OCI-LY1 (cell line): ENCODE data around the gene TMOD2.
A peak's percentile ranks its signal among the peaks of the same experiment; 100 is the strongest.

Experiments used
- H2AFZ ChIP-seq: fragments of 200-600 bp; sonication (generic), shearing (Covaris generic); 2 replicates; pipeline ENCODE4 v1.6.0; 2014; ENCODE audit warnings: antibody characterized with exemption, mild to moderate bottlenecking, low read length
- H3F3A ChIP-seq: fragments of 200-600 bp; sonication (generic), shearing (Covaris generic); 2 replicates; pipeline ENCODE4 v1.6.0; 2014; ENCODE audit warnings: mild to moderate bottlenecking, antibody characterized with exemption, low read length, moderate library complexity; ENCODE audit not compliant: insufficient read depth
- H3K27ac ChIP-seq: fragments of 200-600 bp; sonication (generic); 2 replicates; pipeline ENCODE4 v1.5.1; 2014; ENCODE audit warnings: low read length, mixed run types, mild to moderate bottlenecking, low read depth; ENCODE audit not compliant: poor library complexity, severe bottlenecking
- H3K27me3 ChIP-seq: fragments of 200-600 bp; sonication (generic); 2 replicates; pipeline ENCODE4 v1.6.0; 2014; ENCODE audit warnings: antibody characterized with exemption, mild to moderate bottlenecking, low read length, moderate library complexity; ENCODE audit not compliant: insufficient read depth
- H3K36me3 ChIP-seq: fragments of 200-600 bp; sonication (generic); 2 replicates; pipeline ENCODE4 v1.6.1; 2014; ENCODE audit warnings: mild to moderate bottlenecking, antibody characterized with exemption, low read length, moderate library complexity, mixed read lengths; ENCODE audit not compliant: insufficient read depth
- H3K4me1 ChIP-seq: fragments of 200-600 bp; sonication (generic); 2 replicates; pipeline ENCODE4 v1.5.1; 2014; ENCODE audit warnings: mild to moderate bottlenecking, low read length, moderate library complexity; ENCODE audit not compliant: insufficient read depth, severe bottlenecking
- H3K4me2 ChIP-seq: fragments of 200-600 bp; sonication (generic), shearing (Covaris generic); 2 replicates; pipeline ENCODE4 v1.6.1; 2014; ENCODE audit warnings: low read length
- H3K4me3 ChIP-seq: fragments of 200-600 bp; sonication (generic); 2 replicates; pipeline ENCODE4 v1.5.1; 2014; ENCODE audit warnings: low read length, low read depth, mild to moderate bottlenecking, mixed read lengths; ENCODE audit not compliant: poor library complexity, severe bottlenecking
- H3K79me2 ChIP-seq: fragments of 200-600 bp; shearing (Covaris generic); 2 replicates; pipeline ENCODE4 v1.6.1; 2016; ENCODE audit warnings: mixed run types, low read length, mixed read lengths; ENCODE audit not compliant: insufficient read depth
- H3K9ac ChIP-seq: fragments of 200-600 bp; sonication (generic), shearing (Covaris generic); 2 replicates; pipeline ENCODE4 v1.6.1; 2014; ENCODE audit warnings: mild to moderate bottlenecking, low read length, mixed read lengths
- H3K9me2 ChIP-seq: fragments of 200-600 bp; sonication (generic), shearing (Covaris generic); 2 replicates; pipeline ENCODE4 v1.6.1; 2014; ENCODE audit warnings: low read depth, mild to moderate bottlenecking, low read length, mixed read lengths
- H3K9me3 ChIP-seq: fragments of 200-600 bp; shearing (Covaris generic); 2 replicates; pipeline ENCODE4 v1.6.1; 2014; ENCODE audit warnings: low read length, mixed read lengths
- H4K20me1 ChIP-seq: fragments of 200-600 bp; sonication (generic), shearing (Covaris generic); 2 replicates; pipeline ENCODE4 v1.6.0; 2016; ENCODE audit warnings: mild to moderate bottlenecking, low read length; ENCODE audit not compliant: insufficient read depth
- EZH2 ChIP-seq: fragments of 200-600 bp; sonication (generic), shearing (Covaris generic); IDR thresholded peaks from 2 replicates; pipeline ENCODE4 v1.8.0; 2017; ENCODE audit warnings: borderline replicate concordance, mixed run types, mild to moderate bottlenecking, antibody characterized with exemption, low read length, moderate library complexity, mixed read lengths
- TF ChIP-seq, protein P1 (sequence below): fragments of 200-600 bp; sonication (generic), shearing (Covaris generic); IDR thresholded peaks from 2 replicates; pipeline ENCODE4 v1.5.1; 2017; ENCODE audit warnings: mild to moderate bottlenecking, antibody characterized with exemption, low read length, moderate library complexity, mixed read lengths

TMOD2 gene

DNA sequence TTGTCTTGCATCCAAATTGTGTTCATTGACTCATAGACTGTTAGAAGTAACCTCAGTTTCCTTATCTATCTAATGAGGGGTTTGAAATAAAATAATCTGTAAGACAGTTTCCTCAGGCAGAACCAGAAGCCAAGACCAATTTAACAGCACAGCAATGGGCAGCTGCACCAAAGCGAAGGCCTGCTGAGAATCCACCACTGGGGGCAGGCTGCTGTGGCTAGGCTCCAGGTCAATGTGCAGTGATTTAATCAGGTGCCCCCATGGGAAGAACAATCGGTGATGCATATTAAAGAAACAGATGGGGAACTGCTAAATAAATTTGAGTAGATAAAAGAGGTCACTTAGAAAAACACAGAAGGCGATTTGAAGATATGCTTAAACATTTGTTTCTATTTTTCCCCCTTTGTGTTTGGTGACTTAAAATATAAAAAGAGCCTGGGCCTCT, 50.0 kb downstream of the TMOD2 start:
- no peak overlapping the region for H3K4me3 ChIP-seq

GRCh38 chr15:51802593-51802992, 51.2 kb downstream of the TMOD2 start:
- TF ChIP-seq EZH2: no peak
- TF ChIP-seq, protein P1, sequence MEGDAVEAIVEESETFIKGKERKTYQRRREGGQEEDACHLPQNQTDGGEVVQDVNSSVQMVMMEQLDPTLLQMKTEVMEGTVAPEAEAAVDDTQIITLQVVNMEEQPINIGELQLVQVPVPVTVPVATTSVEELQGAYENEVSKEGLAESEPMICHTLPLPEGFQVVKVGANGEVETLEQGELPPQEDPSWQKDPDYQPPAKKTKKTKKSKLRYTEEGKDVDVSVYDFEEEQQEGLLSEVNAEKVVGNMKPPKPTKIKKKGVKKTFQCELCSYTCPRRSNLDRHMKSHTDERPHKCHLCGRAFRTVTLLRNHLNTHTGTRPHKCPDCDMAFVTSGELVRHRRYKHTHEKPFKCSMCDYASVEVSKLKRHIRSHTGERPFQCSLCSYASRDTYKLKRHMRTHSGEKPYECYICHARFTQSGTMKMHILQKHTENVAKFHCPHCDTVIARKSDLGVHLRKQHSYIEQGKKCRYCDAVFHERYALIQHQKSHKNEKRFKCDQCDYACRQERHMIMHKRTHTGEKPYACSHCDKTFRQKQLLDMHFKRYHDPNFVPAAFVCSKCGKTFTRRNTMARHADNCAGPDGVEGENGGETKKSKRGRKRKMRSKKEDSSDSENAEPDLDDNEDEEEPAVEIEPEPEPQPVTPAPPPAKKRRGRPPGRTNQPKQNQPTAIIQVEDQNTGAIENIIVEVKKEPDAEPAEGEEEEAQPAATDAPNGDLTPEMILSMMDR: no peak
- Histone ChIP-seq H3K4me3 (no peak overlapping the region), H3K27ac (no peak overlapping the region), H3K27me3 (no peaks in the 10 kb centered on the region), H3K9ac (no peak overlapping the region), H3K4me2 (no peak overlapping the region), H3K36me3 (no peaks in the 10 kb centered on the region), H3K79me2 (no peaks in the 10 kb centered on the region), H2AFZ (no peak overlapping the region), H3K9me3 (no peaks in the 10 kb centered on the region), H3F3A (no peaks in the 10 kb centered on the region), H4K20me1 (no peaks in the 10 kb centered on the region), H3K4me1 (no peaks in the 10 kb centered on the region), H3K9me2 (no peaks in the 10 kb centered on the region)

More for the DNA sequence above, 50.0 kb downstream of the TMOD2 start:
- no peaks in the 10 kb centered on the region for H3K79me2 ChIP-seq
- H3K27me3 ChIP-seq: no peaks in the 10 kb centered on the region
- no peaks in the 10 kb centered on the region for H4K20me1 ChIP-seq
- H3K9me3 ChIP-seq: no peaks in the 10 kb centered on the region
- no peaks in the 10 kb centered on the region for H3F3A ChIP-seq
- H2AFZ ChIP-seq: no peak overlapping the region
- no peaks in the 10 kb centered on the region for H3K4me1 ChIP-seq
- no peak overlapping the region for H3K27ac ChIP-seq
- no peak overlapping the region for H3K9ac ChIP-seq
- TF ChIP-seq, protein P1: peak; percentile 63
- no peak for TF ChIP-seq EZH2
- H3K9me2 ChIP-seq: no peaks in the 10 kb centered on the region
- H3K4me2 ChIP-seq: no peak overlapping the region
- H3K36me3 ChIP-seq: no peaks in the 10 kb centered on the region

DNA sequence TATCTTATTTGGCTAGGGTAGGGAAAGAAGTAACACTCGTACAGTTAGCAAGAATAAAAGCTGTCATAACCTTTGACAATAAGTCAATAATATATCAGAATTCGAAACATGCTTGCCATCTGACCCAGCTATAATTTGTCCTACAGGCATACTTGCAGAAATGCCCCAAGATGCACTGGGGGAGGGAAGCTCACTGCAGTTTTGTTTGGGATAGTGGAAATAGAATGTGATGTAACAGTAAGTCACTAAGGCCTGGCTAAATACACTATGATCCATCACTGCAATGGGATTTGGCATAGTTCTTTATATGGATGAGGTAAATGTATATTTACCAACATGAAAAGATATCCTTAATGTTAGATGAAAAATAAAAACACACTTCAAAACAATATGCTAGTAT, 52.6 kb downstream of the TMOD2 start:
- no peaks in the 10 kb centered on the region for H3K9me2 ChIP-seq
- no peak for TF ChIP-seq EZH2
- TF ChIP-seq, protein P1: no peak

More for the DNA sequence above, 52.6 kb downstream of the TMOD2 start:
- H3K4me1 ChIP-seq: no peaks in the 10 kb centered on the region
- H3K27me3 ChIP-seq: no peaks in the 10 kb centered on the region
- H3K9ac ChIP-seq: no peak overlapping the region
- H3F3A ChIP-seq: no peaks in the 10 kb centered on the region
- H2AFZ ChIP-seq: no peak overlapping the region
- no peak overlapping the region for H3K4me2 ChIP-seq
- no peaks in the 10 kb centered on the region for H3K79me2 ChIP-seq
- H4K20me1 ChIP-seq: no peaks in the 10 kb centered on the region
- H3K36me3 ChIP-seq: no peaks in the 10 kb centered on the region
- no peak overlapping the region for H3K4me3 ChIP-seq
- H3K27ac ChIP-seq: no peak overlapping the region
- no peaks in the 10 kb centered on the region for H3K9me3 ChIP-seq
